AG04449 (cell line): Measurements from ENCODE around the gene TMEM109.

Experiments used
- CTCF ChIA-PET: fragments of 350-600 bp; formaldehyde crosslinking; extraction: SDS; loops from one replicate; lab custom pipeline; 2021; ENCODE audit warnings: antibody characterized with exemption; lab: Yijun Ruan, JAX
- POLR2A ChIA-PET: fragments of 400-600, 350-600 bp; formaldehyde crosslinking; extraction: SDS; loops from one replicate; lab custom pipeline; 2020; ENCODE audit warnings: antibody characterized with exemption, inconsistent platforms; lab: Yijun Ruan, JAX
- DNase-seq: peaks from one replicate; pipeline ENCODE4 v3.0.0-alpha.2; 2010; ENCODE audit warnings: low read depth, low spot score
- H3K4me3 ChIP-seq: 2 replicates; pipeline ENCODE4 v1.5.1; 2011; ENCODE audit warnings: low read depth, mild to moderate bottlenecking, control low read depth, low read length
- TF ChIP-seq, protein P1 (sequence below): IDR thresholded peaks from one replicate; pipeline ENCODE4 v1.5.1; 2011; ENCODE audit warnings: mild to moderate bottlenecking, moderate library complexity, low read length, control low read depth, inconsistent platforms; ENCODE audit not compliant: insufficient read depth; ENCODE audit errors: missing control alignments

TMEM109 gene

DNA sequence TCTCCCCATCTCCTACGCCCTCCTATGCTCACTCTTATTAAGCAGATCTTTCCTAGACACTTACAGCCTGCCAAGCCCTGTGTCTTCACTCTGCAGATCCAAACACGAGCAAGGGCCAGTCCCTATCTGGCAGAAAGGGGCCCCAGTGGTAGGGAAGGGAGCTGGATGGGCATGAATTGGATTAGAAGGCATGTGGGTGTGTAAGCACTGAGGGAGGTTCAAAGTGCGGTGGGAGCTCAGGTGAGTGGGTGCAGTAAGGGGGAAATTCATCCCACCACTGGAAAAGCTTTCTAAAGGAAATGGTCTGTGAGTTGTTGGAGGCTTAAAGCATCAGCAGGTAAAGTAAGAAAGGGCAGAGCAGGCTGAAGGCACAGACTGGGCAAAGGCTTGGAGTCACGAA lies 15.8 kb downstream of the TMEM109 start:
- no peak for DNase-seq
- no peak overlapping the region for H3K4me3 ChIP-seq
- TF ChIP-seq, protein P1, sequence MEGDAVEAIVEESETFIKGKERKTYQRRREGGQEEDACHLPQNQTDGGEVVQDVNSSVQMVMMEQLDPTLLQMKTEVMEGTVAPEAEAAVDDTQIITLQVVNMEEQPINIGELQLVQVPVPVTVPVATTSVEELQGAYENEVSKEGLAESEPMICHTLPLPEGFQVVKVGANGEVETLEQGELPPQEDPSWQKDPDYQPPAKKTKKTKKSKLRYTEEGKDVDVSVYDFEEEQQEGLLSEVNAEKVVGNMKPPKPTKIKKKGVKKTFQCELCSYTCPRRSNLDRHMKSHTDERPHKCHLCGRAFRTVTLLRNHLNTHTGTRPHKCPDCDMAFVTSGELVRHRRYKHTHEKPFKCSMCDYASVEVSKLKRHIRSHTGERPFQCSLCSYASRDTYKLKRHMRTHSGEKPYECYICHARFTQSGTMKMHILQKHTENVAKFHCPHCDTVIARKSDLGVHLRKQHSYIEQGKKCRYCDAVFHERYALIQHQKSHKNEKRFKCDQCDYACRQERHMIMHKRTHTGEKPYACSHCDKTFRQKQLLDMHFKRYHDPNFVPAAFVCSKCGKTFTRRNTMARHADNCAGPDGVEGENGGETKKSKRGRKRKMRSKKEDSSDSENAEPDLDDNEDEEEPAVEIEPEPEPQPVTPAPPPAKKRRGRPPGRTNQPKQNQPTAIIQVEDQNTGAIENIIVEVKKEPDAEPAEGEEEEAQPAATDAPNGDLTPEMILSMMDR: no peak
- CTCF ChIA-PET: interaction anchor here (1.0 to 1.5 kb wide), 2 partner anchors 31 to 257 kb away, joined by 3 to 4 read pairs; no protein-coding TSS in a partner anchor
- POLR2A ChIA-PET: no interaction called here

DNA sequence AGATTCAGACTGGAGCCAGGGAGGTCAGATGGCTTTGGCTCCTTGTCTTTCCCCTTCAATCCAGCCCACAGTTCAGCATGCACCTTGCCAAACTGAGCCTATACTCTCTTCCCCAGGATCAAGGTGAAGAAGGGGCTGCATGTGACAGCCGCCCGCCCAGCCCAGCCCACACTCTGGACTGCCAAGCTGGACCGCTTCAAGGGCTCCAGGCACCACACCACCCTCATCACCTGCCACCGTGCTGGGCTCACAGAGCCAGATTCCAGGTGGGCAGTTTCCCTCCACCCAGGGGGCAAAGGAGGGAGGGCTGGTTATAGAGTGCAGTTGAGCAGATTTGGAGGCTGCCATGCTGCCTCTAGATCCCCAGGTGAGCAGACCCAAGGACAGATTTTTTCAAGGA lies 16.4 kb downstream of the TMEM109 start:
- TF ChIP-seq, protein P1: no peak
- DNase-seq: no peak
- ChIA-PET POLR2A (no interaction called here), CTCF (interaction anchor here (1.0 to 1.5 kb wide), 2 partner anchors 31 to 257 kb away, joined by 3 to 4 read pairs; no protein-coding TSS in a partner anchor)
- H3K4me3 ChIP-seq: no peak overlapping the region

DNA sequence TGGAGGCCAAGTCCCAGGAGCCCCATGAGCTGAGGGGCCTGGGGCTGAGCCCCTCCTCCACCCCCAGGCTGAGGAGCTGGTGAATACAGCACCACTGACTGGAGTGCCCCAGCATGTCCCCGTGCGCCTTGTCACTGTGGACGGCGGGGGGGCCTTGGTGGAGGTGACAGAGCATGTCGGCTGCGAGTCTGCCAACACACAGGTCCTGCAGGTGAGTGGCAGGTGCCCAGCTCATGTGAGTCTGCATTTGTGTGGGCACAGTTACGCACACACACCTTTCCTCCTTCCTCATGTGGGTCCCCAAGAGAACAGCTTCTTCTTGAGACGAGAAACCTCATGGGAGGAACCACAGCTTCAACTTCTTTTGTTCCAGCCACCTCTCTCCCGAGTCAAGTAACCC lies 18.0 kb downstream of the TMEM109 start:
- ChIA-PET CTCF (interaction anchor here (1.2 to 2.0 kb wide), 2 partner anchors 13 to 16 kb away, joined by 3 to 6 read pairs; no protein-coding TSS in a partner anchor), POLR2A (no interaction called here)
- TF ChIP-seq, protein P1: no peak
- no peak for DNase-seq
- H3K4me3 ChIP-seq: no peak overlapping the region

DNA sequence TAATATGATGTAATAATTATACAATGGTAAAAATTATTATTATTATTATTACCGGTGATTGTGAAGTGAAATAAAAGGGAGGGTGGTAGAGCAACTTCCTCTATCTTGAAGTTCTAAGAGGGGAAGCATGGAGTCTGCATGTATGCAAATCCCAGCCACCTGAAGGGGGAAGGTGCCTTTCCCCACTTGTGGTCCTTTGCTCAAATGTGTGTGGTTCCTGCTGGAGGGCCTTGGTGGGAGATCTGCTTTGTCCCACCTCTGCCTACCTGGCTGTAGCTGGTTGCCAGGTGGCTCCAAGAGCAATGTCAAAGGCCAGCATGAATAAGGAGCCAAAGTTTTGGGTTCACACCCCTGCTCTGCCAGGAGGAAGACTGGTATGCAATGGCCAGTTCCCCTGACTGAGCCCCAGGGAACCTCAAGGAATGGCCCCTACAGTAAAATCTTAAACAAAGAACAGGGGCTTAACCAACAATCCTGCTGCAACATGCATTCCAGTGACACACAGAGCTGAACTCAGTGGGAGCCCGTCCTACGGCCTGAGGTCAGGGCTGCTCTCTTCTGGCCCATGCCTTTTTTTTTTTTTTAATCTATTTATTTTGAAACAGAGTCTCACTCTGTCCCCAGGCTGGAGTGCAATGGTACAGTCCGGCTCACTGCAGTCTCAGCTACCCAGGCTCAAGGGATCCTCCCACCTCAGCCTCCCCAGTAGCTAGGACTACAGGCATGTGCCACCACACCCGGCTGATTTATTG lies 18.8 kb downstream of the TMEM109 start:
- H3K4me3 ChIP-seq: no peak overlapping the region
- no peak for DNase-seq
- ChIA-PET POLR2A (no interaction called here), CTCF (interaction anchor here (2.0 kb wide), 1 partner anchor 17 kb away, joined by 6 read pairs; no protein-coding TSS in a partner anchor)
- TF ChIP-seq, protein P1: no peak

DNA sequence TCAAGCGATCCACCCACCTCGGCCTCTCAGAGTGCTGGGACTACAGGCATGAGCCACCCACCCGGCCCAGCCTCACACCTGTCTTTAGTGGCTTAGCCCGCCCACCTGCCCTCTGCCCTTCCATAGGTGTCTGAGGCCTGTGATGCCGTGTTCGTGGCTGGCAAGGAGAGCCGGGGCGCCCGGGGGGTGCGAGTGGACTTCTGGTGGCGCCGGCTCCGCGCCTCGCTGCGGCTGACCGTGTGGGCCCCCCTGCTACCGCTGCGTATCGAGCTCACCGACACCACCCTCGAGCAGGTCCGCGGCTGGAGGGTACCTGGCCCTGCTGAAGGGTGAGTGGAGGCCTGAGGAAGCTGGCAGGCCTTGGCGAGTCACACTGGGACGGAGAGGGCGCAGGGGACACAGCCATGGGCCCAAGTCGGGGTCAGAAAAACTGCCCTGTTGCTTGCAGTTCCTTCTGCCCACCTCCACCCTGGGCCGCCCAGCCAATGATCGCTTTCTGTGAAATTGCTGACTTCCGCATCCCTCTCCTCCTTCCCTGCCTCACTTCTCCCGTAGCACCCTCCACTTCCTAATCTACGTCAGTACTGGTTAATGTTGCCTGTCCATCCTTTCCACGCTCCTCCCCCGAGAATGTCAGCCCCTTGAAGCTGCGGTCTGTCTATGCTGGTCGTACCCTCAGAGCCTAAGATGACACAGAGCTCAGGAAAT lies 19.6 kb downstream of the TMEM109 start:
- TF ChIP-seq, protein P1: no peak
- no peak overlapping the region for H3K4me3 ChIP-seq
- ChIA-PET POLR2A (no interaction called here), CTCF (no interaction called here)
- DNase-seq: no peak
